GM04504 (cell line): ENCODE data around the gene KRTAP22-2.

Experiments
- DNase-seq: peaks from one replicate; pipeline ENCODE4 v3.0.0-alpha.2; 2012; ENCODE audit warnings: low read depth

Gene KRTAP22-2

GRCh38 chr21:30590297-30590696, at the start of gene KRTAP22-2:
KRTAP22-2 (minus strand) TSS chr21:30590397.
- DNase-seq, result no peak

GRCh38 chr21:30638686-30639085, 48.5 kb upstream of the KRTAP22-2 start:
- DNase-seq, result no peak

GRCh38 chr21:30634906-30635305, 44.7 kb upstream of the KRTAP22-2 start, which contains the start of gene KRTAP20-2:
KRTAP20-2 (plus strand) TSS chr21:30635206; CDS start chr21:30635264, 58 bp downstream.
- DNase-seq, result no peak

GRCh38 chr21:30629200-30629599, 39.0 kb upstream of the KRTAP22-2 start:
- DNase-seq, result no peak

- no peak for DNase-seq
Measured at GRCh38 chr21:30628109-30628508, 37.9 kb upstream of the KRTAP22-2 start.

GRCh38 chr21:30625449-30626165, 35.4 kb upstream of the KRTAP22-2 start:
- no peak for DNase-seq

- DNase-seq, result no peak
Measured at GRCh38 chr21:30623362-30623761, 33.2 kb upstream of the KRTAP22-2 start.

- DNase-seq, result no peak
Measured at GRCh38 chr21:30620522-30620921, 30.3 kb upstream of the KRTAP22-2 start, which contains the start of gene KRTAP20-4. KRTAP20-4 (plus strand) TSS chr21:30620627.

GRCh38 chr21:30620080-30620479, 29.9 kb upstream of the KRTAP22-2 start:
- DNase-seq, result no peak

- DNase-seq, result no peak
Measured at GRCh38 chr21:30616125-30616524, 25.9 kb upstream of the KRTAP22-2 start, which contains the start of gene KRTAP20-1. KRTAP20-1 (plus strand) TSS chr21:30616425; CDS start chr21:30616455, 30 bp downstream.

- no peak for DNase-seq
Measured at GRCh38 chr21:30615199-30615598, 25.0 kb upstream of the KRTAP22-2 start.

GRCh38 chr21:30613836-30614235, 23.6 kb upstream of the KRTAP22-2 start, which contains the start of gene KRTAP6-1:
KRTAP6-1 (minus strand) TSS chr21:30613930; CDS start chr21:30613904, 26 bp downstream.
- no peak for DNase-seq

GRCh38 chr21:30612132-30612531, 21.9 kb upstream of the KRTAP22-2 start:
- DNase-seq, result no peak

- no peak for DNase-seq
Measured at GRCh38 chr21:30605968-30606367, 15.8 kb upstream of the KRTAP22-2 start.

GRCh38 chr21:30600787-30601186, 10.6 kb upstream of the KRTAP22-2 start, which contains the start of gene KRTAP22-1:
KRTAP22-1 (plus strand) TSS chr21:30601087.
- no peak for DNase-seq

- no peak for DNase-seq
Measured at GRCh38 chr21:30598802-30599201, 8.6 kb upstream of the KRTAP22-2 start, which contains the start of gene KRTAP6-2. KRTAP6-2 (minus strand) TSS chr21:30598902; CDS start chr21:30598874, 28 bp downstream.

- no peak for DNase-seq
Measured at GRCh38 chr21:30592140-30592539, 1.9 kb upstream of the KRTAP22-2 start, which contains the start of gene KRTAP6-3. KRTAP6-3 (plus strand) TSS chr21:30592440; CDS start chr21:30592446, 6 bp downstream.

- no peak for DNase-seq
Measured at GRCh38 chr21:30582870-30583269, 7.3 kb downstream of the KRTAP22-2 start.

- no peak for DNase-seq
Measured at GRCh38 chr21:30580132-30580531, 10.1 kb downstream of the KRTAP22-2 start.

GRCh38 chr21:30579346-30579745, 10.9 kb downstream of the KRTAP22-2 start:
- DNase-seq, result no peak

- no peak for DNase-seq
Measured at GRCh38 chr21:30577766-30578165, 12.4 kb downstream of the KRTAP22-2 start.

GRCh38 chr21:30567617-30568016, 22.6 kb downstream of the KRTAP22-2 start:
- no peak for DNase-seq

- no peak for DNase-seq
Measured at GRCh38 chr21:30563630-30564029, 26.6 kb downstream of the KRTAP22-2 start.
